Mesendoderm (in vitro differentiated cells): ENCODE data around the gene GATC.

Experiments used
- DNase-seq: peaks from one replicate; pipeline ENCODE4 v3.0.0; 2013
- H2AK5ac ChIP-seq: 2 replicates; pipeline ENCODE4 v1.6.1; 2013; ENCODE audit warnings: low read length, inconsistent platforms
- H2BK120ac ChIP-seq: 2 replicates; pipeline ENCODE4 v1.6.1; 2013; ENCODE audit warnings: low read depth, mild to moderate bottlenecking, low read length, moderate library complexity, mixed read lengths
- H2BK15ac ChIP-seq: replicated peaks from 2 replicates; pipeline ENCODE4 v1.6.1; 2013; ENCODE audit warnings: low read depth, mild to moderate bottlenecking, moderate library complexity
- H2BK5ac ChIP-seq: 2 replicates; pipeline ENCODE4 v1.6.1; 2013; ENCODE audit warnings: low read length, inconsistent platforms
- H3K18ac ChIP-seq: 2 replicates; pipeline ENCODE4 v1.6.1; 2013; ENCODE audit warnings: mild to moderate bottlenecking, low read length, mixed read lengths
- H3K23ac ChIP-seq: one replicate; pipeline ENCODE4 v1.6.1; 2013; ENCODE audit warnings: low read length
- H3K27ac ChIP-seq: 2 replicates; pipeline ENCODE4 v1.5.1; 2013; ENCODE audit warnings: low read depth, mild to moderate bottlenecking, inconsistent platforms, low read length, moderate library complexity
- H3K27me3 ChIP-seq: 2 replicates; pipeline ENCODE4 v1.6.1; 2013; ENCODE audit warnings: low read length, control low read depth, mild to moderate bottlenecking, inconsistent platforms; ENCODE audit not compliant: insufficient read depth, poor library complexity
- H3K36me3 ChIP-seq: 2 replicates; pipeline ENCODE4 v1.6.1; 2013; ENCODE audit warnings: low read length, inconsistent platforms; ENCODE audit not compliant: control insufficient read depth, insufficient read depth
- H3K4ac ChIP-seq: one replicate; pipeline ENCODE4 v1.6.1; 2013; ENCODE audit warnings: low read depth, mild to moderate bottlenecking, low read length, moderate library complexity
- H3K4me1 ChIP-seq: 2 replicates; pipeline ENCODE4 v1.6.1; 2013; ENCODE audit warnings: low read depth, low read length, inconsistent platforms; ENCODE audit not compliant: control insufficient read depth
- H3K4me2 ChIP-seq: 2 replicates; pipeline ENCODE4 v1.6.1; 2013; ENCODE audit warnings: low read length
- H3K4me3 ChIP-seq: 2 replicates; pipeline ENCODE4 v1.5.1; 2013; ENCODE audit warnings: mild to moderate bottlenecking, low read length
- H3K56ac ChIP-seq: one replicate; pipeline ENCODE4 v1.6.1; 2013; ENCODE audit warnings: low read length
- H3K79me1 ChIP-seq: 2 replicates; pipeline ENCODE4 v1.6.1; 2013; ENCODE audit warnings: low read length, inconsistent platforms
- H3K79me2 ChIP-seq: 2 replicates; pipeline ENCODE4 v1.6.1; 2013; ENCODE audit warnings: mild to moderate bottlenecking, low read length; ENCODE audit not compliant: control insufficient read depth, insufficient read depth
- H3K9ac ChIP-seq: 2 replicates; pipeline ENCODE4 v1.6.1; 2013; ENCODE audit warnings: low read length, inconsistent platforms
- H4K5ac ChIP-seq: one replicate; pipeline ENCODE4 v1.6.1; 2013; ENCODE audit warnings: low read length
- H4K8ac ChIP-seq: one replicate; pipeline ENCODE4 v1.6.1; 2013; ENCODE audit warnings: low read depth, mild to moderate bottlenecking, control low read depth, low read length, moderate library complexity
- WGBS: extraction: QIAGEN DNeasy Blood & Tissue Kit; methylation state at CpG from one replicate; pipeline ENCODE4 v1.1.7; 2013; ENCODE audit warnings: low lambda C conversion rate, missing lambda C conversion rate; ENCODE audit not compliant: insufficient coverage; ENCODE audit errors: extremely low coverage; 5-methylcytosine and 5-hydroxymethylcytosine counted together

The GATC gene

DNA sequence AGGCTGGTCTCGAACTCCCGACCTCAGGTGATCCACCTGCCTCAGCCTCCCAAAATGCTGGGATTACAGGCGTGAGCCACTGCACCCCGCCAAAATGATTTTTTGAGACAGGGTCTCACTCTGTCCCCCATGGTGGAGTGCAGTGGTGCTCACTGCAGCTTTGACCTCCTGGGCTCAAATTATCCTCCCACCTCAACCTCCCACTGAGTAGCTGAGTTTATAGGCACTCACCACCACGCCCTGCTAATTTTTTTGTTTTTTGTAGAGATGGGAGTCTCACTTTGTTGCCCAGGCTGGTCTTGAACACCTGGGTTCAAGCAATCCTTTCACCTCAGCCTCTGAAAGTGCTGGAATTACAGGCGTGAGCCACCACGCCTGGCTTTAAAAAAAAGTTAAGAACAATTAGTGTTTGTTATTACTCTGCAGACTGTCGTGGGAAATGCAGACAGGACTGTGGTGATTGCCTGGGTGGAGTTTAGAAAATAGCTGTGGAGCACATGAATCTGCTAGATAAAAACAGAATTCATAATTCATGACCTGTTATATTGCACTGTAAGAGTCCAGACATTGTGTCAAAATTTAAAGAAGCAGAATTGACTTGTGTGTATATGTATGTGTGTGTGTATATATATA lies 17.5 kb upstream of the GATC start:
- Histone ChIP-seq H4K5ac (no peak overlapping the region), H3K79me1 (no peaks in the 10 kb centered on the region), H2BK5ac (no peak overlapping the region), H3K23ac (no peak overlapping the region), H4K8ac (no peak overlapping the region), H3K27me3 (no peaks in the 10 kb centered on the region), H3K18ac (no peak overlapping the region), H3K4me2 (no peak overlapping the region), H3K79me2 (no peaks in the 10 kb centered on the region), H3K4me1 (no peaks in the 10 kb centered on the region), H3K4me3 (no peak overlapping the region), H3K27ac (no peak overlapping the region), H2BK15ac (no peak overlapping the region), H3K4ac (no peak overlapping the region), H3K9ac (no peak overlapping the region), H3K56ac (no peak overlapping the region), H3K36me3 (no peaks in the 10 kb centered on the region), H2AK5ac (no peak overlapping the region), H2BK120ac (no peak overlapping the region)
- no CpG with 5 or more reads among the region's 8 CpGs for WGBS
- no peak for DNase-seq

DNA sequence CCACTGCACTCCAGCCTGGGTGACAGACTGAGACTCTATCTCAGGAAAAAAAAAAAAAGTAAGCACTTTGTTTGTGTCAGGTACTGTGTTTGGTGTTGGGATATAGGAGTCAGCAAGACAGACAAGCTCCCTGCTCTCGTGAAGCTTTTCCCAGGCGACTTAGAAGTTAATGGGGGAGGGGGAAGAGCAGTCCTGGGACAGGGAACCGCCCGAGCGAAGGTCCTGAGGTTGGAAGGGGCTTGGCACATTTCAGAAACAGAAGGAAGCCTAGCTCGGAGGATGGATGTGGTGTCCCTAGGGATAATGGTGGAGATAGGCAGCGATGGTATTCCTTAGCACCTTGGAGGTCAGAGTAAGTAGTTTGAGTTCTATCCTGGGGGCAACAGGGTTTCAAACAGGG lies 16.9 kb upstream of the GATC start:
- H3K4me3 ChIP-seq, result no peak overlapping the region
- no peaks in the 10 kb centered on the region for H3K4me1 ChIP-seq
- no peak overlapping the region for H3K23ac ChIP-seq
- no peak overlapping the region for H3K18ac ChIP-seq
- DNase-seq, result no peak
- no peaks in the 10 kb centered on the region for H3K79me1 ChIP-seq
- H4K5ac ChIP-seq, result no peak overlapping the region
- WGBS, result no CpG with 5 or more reads among the region's 7 CpGs
- H3K27ac ChIP-seq, result no peak overlapping the region
- H3K27me3 ChIP-seq, result no peaks in the 10 kb centered on the region
- H3K79me2 ChIP-seq, result no peaks in the 10 kb centered on the region
- no peaks in the 10 kb centered on the region for H3K36me3 ChIP-seq
- no peak overlapping the region for H4K8ac ChIP-seq
- H3K56ac ChIP-seq, result no peak overlapping the region
- no peak overlapping the region for H2AK5ac ChIP-seq
- H3K9ac ChIP-seq, result no peak overlapping the region
- H2BK15ac ChIP-seq, result no peak overlapping the region
- no peak overlapping the region for H2BK120ac ChIP-seq
- no peak overlapping the region for H2BK5ac ChIP-seq
- H3K4me2 ChIP-seq, result no peak overlapping the region
- no peak overlapping the region for H3K4ac ChIP-seq

DNA sequence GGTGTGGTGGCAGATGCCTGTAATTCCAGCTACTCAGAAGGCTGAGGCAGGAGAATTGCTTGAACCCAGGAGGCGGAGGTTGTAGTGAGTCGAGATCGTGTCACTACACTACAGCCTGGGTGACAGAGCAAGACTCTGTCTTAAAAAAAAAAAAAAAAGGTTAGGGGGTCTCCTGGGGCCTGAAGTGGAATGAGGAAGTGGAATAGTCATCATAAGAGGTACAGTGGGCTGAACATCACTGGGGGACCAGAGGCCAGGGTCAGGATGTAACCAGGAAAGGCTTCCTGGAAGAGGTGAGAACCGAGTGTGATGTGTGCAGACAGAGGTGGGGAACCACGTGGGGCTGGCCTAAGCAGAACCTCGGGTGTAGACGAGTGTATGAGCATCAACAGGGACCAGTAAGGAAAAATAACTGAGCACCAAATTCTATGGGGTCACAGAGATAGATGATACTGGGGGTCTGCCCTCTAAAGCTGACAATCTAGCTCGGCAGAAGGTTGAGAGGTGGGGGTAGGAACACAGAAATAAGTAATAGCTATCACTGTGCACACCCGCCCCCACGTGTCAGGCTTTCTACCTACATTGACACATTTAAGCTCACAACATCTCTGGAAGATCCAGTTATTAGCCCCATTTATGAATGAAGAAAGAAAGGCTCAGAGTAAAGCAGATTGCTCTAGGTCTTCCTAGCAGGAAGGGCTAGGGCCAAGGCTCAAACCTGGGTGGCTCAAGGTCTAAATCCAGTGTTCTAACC lies 13.3 kb upstream of the GATC start:
- H3K23ac ChIP-seq, result no peak overlapping the region
- H3K79me1 ChIP-seq, result no peaks in the 10 kb centered on the region
- H3K4me2 ChIP-seq, result no peak overlapping the region
- H2BK15ac ChIP-seq, result no peak overlapping the region
- no peak overlapping the region for H3K4me3 ChIP-seq
- H4K8ac ChIP-seq, result no peak overlapping the region
- H3K4ac ChIP-seq, result no peak overlapping the region
- no peaks in the 10 kb centered on the region for H3K27me3 ChIP-seq
- H3K56ac ChIP-seq, result no peak overlapping the region
- H3K36me3 ChIP-seq, result no peaks in the 10 kb centered on the region
- no peak overlapping the region for H3K9ac ChIP-seq
- H3K79me2 ChIP-seq, result no peaks in the 10 kb centered on the region
- no peaks in the 10 kb centered on the region for H3K4me1 ChIP-seq
- DNase-seq, result no peak
- no peak overlapping the region for H3K18ac ChIP-seq
- H2AK5ac ChIP-seq, result no peak overlapping the region
- WGBS, result no CpG with 5 or more reads among the region's 10 CpGs
- H3K27ac ChIP-seq, result no peak overlapping the region
- no peak overlapping the region for H2BK5ac ChIP-seq
- H4K5ac ChIP-seq, result no peak overlapping the region
- H2BK120ac ChIP-seq, result no peak overlapping the region

DNA sequence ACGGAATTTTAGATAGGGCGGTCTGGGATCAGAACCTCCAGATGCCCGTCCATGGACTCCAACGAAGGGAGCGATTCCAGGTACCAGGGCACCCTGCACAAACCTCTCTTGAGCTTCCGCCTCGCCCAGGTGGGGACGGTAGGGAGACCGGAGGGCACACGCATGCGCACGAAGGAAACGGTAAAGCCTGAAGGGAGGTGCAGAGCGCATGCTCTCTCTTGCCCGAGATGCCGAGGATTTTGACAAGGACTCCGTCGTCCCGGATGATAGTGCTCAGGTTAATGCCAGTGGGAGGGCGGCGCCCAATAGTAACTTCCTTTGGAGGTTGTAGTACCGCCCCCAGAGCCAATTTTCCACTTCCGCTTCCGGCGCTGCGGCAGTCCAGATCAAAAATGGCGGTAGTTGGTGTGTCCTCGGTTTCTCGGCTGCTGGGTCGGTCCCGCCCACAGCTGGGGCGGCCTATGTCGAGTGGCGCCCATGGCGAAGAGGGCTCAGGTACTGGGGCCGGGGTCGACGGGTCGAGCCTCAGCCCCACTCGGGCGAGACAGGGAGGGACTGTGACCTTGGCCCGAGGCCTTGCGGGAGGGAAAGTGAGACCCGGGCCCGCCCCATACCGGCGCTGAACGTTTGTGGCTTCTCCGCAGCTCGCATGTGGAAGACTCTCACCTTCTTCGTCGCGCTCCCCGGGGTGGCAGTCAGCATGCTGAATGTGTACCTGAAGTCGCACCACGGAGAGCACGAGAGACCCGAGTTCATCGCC lies 8.3 kb upstream of the GATC start, which contains the start of gene COX6A1:
Gene COX6A1, plus strand, starts transcription at position 379 of the 760 bp plus-strand sequence. Its CDS starts 14 bp downstream, at position 393.
- peak within 1 kb of the TSS; percentile 70 for H3K4me3 ChIP-seq
- H2AK5ac ChIP-seq, result no peak within 1 kb of the TSS
- H3K27me3 ChIP-seq, result no peaks in the 10 kb centered on the region
- H3K27ac ChIP-seq, result peak within 1 kb of the TSS; percentile 80
- no peak within 1 kb of the TSS for H4K5ac ChIP-seq
- no CpG with 5 or more reads among the region's 59 CpGs for WGBS
- H3K9ac ChIP-seq, result peak within 1 kb of the TSS; percentile 86
- no peak within 1 kb of the TSS for H2BK120ac ChIP-seq
- H3K56ac ChIP-seq, result peak within 1 kb of the TSS; percentile 95
- H3K4me1 ChIP-seq, result no peaks in the 10 kb centered on the region
- peaks cover 4% of the 10 kb centered on the region for H3K79me1 ChIP-seq
- H3K4me2 ChIP-seq, result peak within 1 kb of the TSS; percentile 83
- H3K4ac ChIP-seq, result no peak within 1 kb of the TSS
- H3K79me2 ChIP-seq, result peaks cover 17% of the 10 kb centered on the region
- H3K36me3 ChIP-seq, result no peaks in the 10 kb centered on the region
- H2BK5ac ChIP-seq, result no peak within 1 kb of the TSS
- H3K23ac ChIP-seq, result no peak within 1 kb of the TSS
- DNase-seq, result peak; percentile 100
- H3K18ac ChIP-seq, result no peak within 1 kb of the TSS
- peak within 1 kb of the TSS; percentile 41 for H4K8ac ChIP-seq
- no peak within 1 kb of the TSS for H2BK15ac ChIP-seq

DNA sequence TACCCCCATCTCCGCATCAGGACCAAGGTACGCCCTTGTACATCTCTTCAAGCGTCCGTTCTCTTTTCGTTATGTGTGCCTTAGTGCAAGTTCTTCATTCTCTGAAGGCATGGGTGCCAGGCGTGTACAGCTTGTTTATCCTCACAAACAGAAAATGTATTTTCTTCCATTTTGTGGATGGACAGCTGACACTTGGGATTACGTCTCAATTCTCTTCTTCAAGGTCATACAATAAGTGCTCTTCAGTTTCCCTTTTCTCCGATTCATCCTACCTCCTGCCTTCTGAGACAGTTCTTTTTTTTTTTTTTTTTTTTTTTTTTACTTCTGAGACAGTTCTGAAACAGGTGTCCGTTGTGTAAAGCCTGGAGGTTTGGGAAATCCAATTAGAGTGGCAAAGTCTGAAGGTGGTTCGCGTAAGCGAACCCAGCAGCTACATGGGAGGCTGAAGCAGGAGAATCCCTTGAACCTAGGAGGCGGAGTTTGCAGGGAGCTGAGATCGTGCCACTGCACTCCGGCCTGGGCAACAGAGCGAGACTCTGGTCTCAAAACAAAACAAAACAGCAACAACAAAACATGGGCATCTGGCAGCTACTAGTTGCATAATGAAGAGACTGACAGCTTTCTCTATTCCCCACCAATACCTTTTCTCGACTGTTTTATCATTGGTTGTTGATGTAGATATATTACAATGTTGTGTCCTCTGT lies 7.6 kb upstream of the GATC start:
- H3K27me3 ChIP-seq, result no peaks in the 10 kb centered on the region
- no peak overlapping the region for H4K5ac ChIP-seq
- peaks cover 17% of the 10 kb centered on the region for H3K79me2 ChIP-seq
- H2AK5ac ChIP-seq, result no peak overlapping the region
- H3K23ac ChIP-seq, result no peak overlapping the region
- WGBS, result no CpG with 5 or more reads among the region's 17 CpGs
- no peak overlapping the region for H2BK5ac ChIP-seq
- no peak overlapping the region for H2BK15ac ChIP-seq
- H3K36me3 ChIP-seq, result no peaks in the 10 kb centered on the region
- no peak overlapping the region for H2BK120ac ChIP-seq
- peak overlapping the region; percentile 77 for H3K4me2 ChIP-seq
- H3K18ac ChIP-seq, result no peak overlapping the region
- peak overlapping the region; percentile 64 for H3K4me3 ChIP-seq
- H3K4me1 ChIP-seq, result no peaks in the 10 kb centered on the region
- DNase-seq, result no peak
- peak overlapping the region; percentile 95 for H3K56ac ChIP-seq
- H4K8ac ChIP-seq, result no peak overlapping the region
- no peak overlapping the region for H3K27ac ChIP-seq
- peak overlapping the region; percentile 85 for H3K9ac ChIP-seq
- H3K79me1 ChIP-seq, result peaks cover 4% of the 10 kb centered on the region
- no peak overlapping the region for H3K4ac ChIP-seq
